GM12891 (cell line): ENCODE results near the gene MYH13.

Experiments
- DNase-seq: peaks from one replicate; pipeline ENCODE4 v3.0.0; 2011; ENCODE audit warnings: low spot score; ENCODE audit not compliant: insufficient read length
- FAIRE-seq: peaks from 2 replicates; lab custom pipeline; 2011; peaks lifted over from hg19 to GRCh38; lab: Jason Lieb, UNC
- PAX5 ChIP-seq: IDR thresholded peaks from 2 replicates; pipeline ENCODE4 v1.6.1; 2011; ENCODE audit warnings: low read length, moderate library complexity, mild to moderate bottlenecking; ENCODE audit not compliant: insufficient read depth, severe bottlenecking
- POLR2A ChIP-seq: IDR thresholded peaks from 2 replicates; pipeline ENCODE4 v1.6.1; 2011; ENCODE audit warnings: low read depth, low read length, control low read depth
- POLR2AphosphoS5 ChIP-seq: IDR thresholded peaks from 2 replicates; pipeline ENCODE4 v1.6.1; 2011; ENCODE audit warnings: low read depth, low read length, control low read depth
- POU2F2 ChIP-seq: IDR thresholded peaks from 2 replicates; pipeline ENCODE4 v1.6.1; 2011; ENCODE audit warnings: low read depth, mild to moderate bottlenecking, control low read depth, low read length, moderate library complexity
- SPI1 ChIP-seq: IDR thresholded peaks from 2 replicates; pipeline ENCODE4 v1.6.1; 2011; ENCODE audit warnings: low read depth, low read length, control low read depth
- TAF1 ChIP-seq: IDR thresholded peaks from 2 replicates; pipeline ENCODE4 v1.6.1; 2011; ENCODE audit warnings: low read depth, low read length, control low read depth

Gene MYH13

DNA sequence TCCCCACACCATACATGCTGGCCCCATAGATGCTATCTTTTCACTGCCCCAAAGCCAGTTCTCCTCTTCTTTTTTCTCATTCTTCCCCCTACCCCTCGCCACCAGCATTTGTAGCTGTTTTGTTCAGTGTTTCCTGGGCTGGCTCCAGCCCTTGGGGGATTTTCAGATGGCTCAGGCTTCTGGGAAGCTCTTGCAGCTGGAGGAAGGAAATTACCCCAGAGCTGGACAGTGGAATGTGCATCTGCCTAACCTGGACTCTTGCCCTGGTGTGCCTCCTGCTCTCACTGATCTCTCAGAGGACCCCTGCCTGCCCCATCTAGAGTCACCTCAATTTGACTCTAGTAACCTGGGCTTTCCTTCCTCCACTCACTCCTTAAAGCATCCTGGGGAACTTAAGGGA is 82.8 kb downstream of the MYH13 start:
- FAIRE-seq, result no peak

DNA sequence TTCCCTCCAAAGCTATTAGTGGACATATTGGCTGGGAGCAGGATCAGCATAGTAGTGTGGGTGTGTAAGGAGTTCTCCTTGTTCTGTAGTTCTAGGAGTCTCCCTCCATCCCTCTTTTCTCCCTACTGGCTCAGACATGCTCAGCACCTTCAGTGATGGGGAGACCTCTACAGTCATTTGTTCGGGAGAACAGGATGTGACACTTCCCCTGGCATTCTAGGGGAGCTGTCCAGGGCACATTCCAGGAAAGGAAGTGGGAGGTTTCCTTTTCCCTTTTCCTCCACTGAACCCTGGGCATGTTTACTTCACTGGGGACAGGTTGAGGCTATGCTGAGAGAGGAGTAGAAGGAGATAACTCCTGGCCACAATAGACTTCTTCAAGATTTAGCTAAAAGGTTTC is 86.5 kb downstream of the MYH13 start:
- DNase-seq (no peak), FAIRE-seq (no peak)
- TF ChIP-seq SPI1 (no peak), POU2F2 (no peak), POLR2A (no peak), PAX5 (no peak), TAF1 (no peak), POLR2AphosphoS5 (no peak)

More for the DNA sequence above, 82.8 kb downstream of the MYH13 start:
- no peak for TF ChIP-seq POU2F2
- TF ChIP-seq POLR2AphosphoS5, result no peak
- no peak for TF ChIP-seq TAF1
- TF ChIP-seq SPI1, result no peak
- TF ChIP-seq PAX5, result no peak
- TF ChIP-seq POLR2A, result no peak
- DNase-seq, result no peak

- DNase-seq (no peak), FAIRE-seq (no peak)
Observed at GRCh38 chr17:10285896-10286295, 86.9 kb downstream of the MYH13 start.

DNA sequence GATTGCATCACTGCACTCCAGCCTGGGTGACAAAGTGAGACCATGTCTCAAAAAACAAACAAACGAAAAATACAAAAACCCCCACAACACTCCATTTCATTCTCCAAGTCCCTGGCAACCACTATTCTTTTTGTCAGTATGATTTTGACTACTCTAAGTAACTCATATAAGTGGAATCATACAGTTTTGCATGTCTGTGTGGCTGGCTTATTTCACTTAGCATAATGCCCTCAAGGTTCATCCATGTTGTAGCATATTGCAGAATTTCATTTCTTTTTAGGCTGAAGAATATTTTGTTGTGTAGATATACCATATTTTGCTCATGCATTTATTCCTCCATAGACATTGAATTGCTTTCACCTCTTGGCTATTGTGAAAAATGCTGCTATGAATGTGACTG is 92.7 kb downstream of the MYH13 start:
- FAIRE-seq, result no peak
- TF ChIP-seq POU2F2 (no peak), PAX5 (no peak), TAF1 (no peak), POLR2A (no peak), POLR2AphosphoS5 (no peak), SPI1 (no peak)
- DNase-seq, result no peak

More at GRCh38 chr17:10285896-10286295, 86.9 kb downstream of the MYH13 start:
- TF ChIP-seq POU2F2 (no peak), TAF1 (no peak), SPI1 (no peak), POLR2AphosphoS5 (no peak), POLR2A (no peak), PAX5 (no peak)

- DNase-seq (no peak), FAIRE-seq (no peak)
- TF ChIP-seq POU2F2 (no peak), SPI1 (no peak), PAX5 (no peak), POLR2A (no peak), TAF1 (no peak), POLR2AphosphoS5 (no peak)
Observed at GRCh38 chr17:10278218-10278617, 94.6 kb downstream of the MYH13 start.

DNA sequence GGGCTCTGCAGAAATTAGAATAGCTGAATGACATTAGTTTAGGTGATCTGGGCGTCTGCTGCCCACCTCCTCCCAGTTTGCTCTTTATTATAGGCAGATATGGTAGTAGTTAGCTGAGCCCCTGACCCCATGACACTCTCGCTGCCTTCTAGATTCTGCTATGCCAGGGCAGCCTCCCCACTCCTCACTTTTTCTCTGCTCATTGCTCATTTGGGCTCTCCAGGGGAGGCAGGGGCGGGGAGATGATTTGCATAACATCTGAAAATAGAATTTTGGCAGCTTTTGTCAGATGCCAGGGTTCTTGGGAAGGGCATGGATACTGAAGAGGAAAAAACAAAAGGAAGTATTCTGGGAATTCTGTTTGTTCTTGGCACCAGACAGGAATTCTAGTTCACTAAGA is 96.4 kb downstream of the MYH13 start:
- FAIRE-seq (no peak), DNase-seq (no peak)
- TF ChIP-seq POU2F2, result no peak
- TF ChIP-seq SPI1, result no peak
- TF ChIP-seq PAX5, result no peak
- TF ChIP-seq TAF1, result no peak
- no peak for TF ChIP-seq POLR2AphosphoS5
- TF ChIP-seq POLR2A, result no peak

DNA sequence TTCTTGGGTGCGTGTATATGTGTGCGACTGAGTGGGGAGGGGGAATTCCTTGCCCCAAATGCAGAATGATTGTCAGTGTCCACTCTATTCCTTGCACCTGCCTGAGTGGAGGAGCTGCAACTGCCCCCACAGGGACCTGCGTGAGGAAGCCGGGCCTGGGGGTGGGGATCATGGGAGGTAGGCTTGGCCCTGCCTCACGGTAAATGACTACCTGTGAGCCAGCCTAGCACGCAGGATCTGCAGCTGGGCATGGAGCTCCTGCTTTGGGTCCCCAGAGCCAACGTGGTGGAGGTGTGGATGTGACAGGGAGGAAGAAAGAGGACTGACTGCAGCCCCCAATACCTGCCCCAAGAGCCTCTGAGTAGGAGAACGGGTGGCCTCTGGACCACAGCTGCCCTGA is 97.4 kb downstream of the MYH13 start:
- TF ChIP-seq SPI1 (no peak), PAX5 (no peak), POLR2AphosphoS5 (no peak), TAF1 (no peak), POU2F2 (no peak), POLR2A (no peak)
- no peak for DNase-seq
- FAIRE-seq, result no peak

- TF ChIP-seq POU2F2 (no peak), POLR2AphosphoS5 (no peak), PAX5 (no peak), TAF1 (no peak), POLR2A (no peak), SPI1 (no peak)
- FAIRE-seq (no peak), DNase-seq (no peak)
Observed at GRCh38 chr17:10271106-10271562, 101.7 kb downstream of the MYH13 start.

DNA sequence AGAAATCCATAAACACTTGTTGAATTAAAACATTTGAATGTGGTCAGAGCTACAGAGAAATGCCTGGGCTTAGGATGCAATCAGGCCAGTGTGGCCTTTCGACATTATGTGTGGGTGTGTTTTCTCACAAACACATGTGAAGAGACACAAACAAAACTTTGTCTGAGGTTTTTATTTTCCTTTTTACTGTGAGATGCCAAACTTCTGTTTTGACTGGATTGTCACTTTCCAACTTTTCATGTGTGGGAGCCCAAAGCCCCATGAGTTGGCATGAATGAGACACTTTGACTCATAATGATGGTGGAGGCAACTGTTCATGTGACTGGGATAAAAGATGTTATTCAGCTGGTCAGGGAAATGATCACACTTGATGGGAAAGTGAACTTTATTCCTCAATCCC is 102.5 kb downstream of the MYH13 start:
- FAIRE-seq (no peak), DNase-seq (no peak)
- TF ChIP-seq SPI1, result no peak
- TF ChIP-seq POLR2A, result no peak
- no peak for TF ChIP-seq POLR2AphosphoS5
- no peak for TF ChIP-seq POU2F2
- no peak for TF ChIP-seq PAX5
- no peak for TF ChIP-seq TAF1

DNA sequence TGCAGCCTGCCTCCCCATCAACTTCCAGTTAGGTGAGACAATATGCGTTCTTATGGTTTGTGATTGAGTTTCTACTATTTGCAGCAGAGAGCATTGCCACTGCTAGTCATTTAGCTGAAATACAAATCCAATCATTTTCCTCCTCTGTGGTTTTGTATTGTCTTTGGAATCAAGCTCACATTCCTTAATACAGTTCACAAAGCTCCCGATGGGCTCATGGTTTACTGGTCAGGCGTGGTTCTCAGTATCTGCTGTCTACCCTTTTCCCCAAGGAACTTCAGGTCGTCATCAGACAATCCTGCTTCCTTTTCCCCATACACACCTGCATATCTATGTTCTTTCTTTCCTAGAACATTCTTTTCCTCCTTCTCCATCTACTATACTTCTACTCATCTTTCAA is 104.8 kb downstream of the MYH13 start:
- FAIRE-seq, result no peak
- TF ChIP-seq POLR2A (no peak), PAX5 (no peak), POLR2AphosphoS5 (no peak), POU2F2 (no peak), SPI1 (no peak), TAF1 (no peak)
- DNase-seq, result no peak
